Loucy (cell line): ENCODE measurements around the gene FAM25A.

ENCODE experiments used
- EZH2phosphoT487 ChIP-seq: fragments of 200-600 bp; IDR thresholded peaks from 2 replicates; pipeline ENCODE4 v1.6.1; 2018; ENCODE audit warnings: antibody characterized with exemption, mild to moderate bottlenecking, moderate library complexity, borderline replicate concordance
- TF ChIP-seq, protein P1 (sequence below): fragments of 200-600 bp; sonication (generic); conservative IDR thresholded peaks from 2 replicates; pipeline ENCODE4 v1.5.1; 2014; ENCODE audit warnings: mild to moderate bottlenecking, antibody characterized with exemption, low read length

DNA sequence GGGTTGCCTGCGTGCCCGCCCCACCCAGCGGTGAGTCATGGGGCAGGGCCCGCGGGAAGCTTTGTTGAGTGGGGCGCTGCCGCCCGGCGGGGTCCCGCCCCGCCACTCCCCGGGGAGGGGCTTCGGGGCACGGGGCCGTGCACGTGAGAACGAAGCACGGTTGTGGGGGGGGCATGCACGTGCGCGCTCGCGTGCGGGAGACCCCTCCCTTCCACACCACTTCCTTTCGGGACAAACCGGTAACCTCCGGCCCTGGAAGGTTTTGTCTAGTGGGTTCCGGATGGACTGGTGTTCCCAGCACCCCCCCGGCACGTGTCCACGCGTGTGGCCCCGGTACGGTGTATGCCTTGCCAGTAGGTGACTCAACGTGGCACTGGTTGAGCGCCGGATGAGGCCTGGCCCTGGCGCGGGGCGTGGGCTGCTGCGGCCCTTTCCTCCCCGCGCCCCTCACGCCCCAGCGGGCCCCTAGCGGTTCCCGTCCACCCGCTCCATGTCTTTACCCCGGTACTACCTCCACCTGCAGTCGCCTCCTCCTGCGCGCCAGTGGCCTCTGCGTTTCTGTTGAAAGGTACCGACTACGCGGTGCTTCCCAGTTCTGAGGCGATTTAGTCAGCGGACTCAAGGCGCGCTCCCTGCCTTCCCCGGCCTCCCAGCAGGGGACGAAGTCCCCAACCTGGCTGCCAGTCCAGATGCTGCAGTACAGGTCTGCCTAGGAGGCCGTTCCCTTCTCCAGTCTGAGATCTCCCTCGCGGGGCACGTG lies 48.7 kb upstream of the FAM25A start:
- TF ChIP-seq, protein P1, sequence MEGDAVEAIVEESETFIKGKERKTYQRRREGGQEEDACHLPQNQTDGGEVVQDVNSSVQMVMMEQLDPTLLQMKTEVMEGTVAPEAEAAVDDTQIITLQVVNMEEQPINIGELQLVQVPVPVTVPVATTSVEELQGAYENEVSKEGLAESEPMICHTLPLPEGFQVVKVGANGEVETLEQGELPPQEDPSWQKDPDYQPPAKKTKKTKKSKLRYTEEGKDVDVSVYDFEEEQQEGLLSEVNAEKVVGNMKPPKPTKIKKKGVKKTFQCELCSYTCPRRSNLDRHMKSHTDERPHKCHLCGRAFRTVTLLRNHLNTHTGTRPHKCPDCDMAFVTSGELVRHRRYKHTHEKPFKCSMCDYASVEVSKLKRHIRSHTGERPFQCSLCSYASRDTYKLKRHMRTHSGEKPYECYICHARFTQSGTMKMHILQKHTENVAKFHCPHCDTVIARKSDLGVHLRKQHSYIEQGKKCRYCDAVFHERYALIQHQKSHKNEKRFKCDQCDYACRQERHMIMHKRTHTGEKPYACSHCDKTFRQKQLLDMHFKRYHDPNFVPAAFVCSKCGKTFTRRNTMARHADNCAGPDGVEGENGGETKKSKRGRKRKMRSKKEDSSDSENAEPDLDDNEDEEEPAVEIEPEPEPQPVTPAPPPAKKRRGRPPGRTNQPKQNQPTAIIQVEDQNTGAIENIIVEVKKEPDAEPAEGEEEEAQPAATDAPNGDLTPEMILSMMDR: no peak
- no peak for TF ChIP-seq EZH2phosphoT487
